GM21528 (cell line): Measurements from ENCODE around the gene NISCH.

ENCODE experiments used
- ATAC-seq: cut with Tn5 transposase; IDR thresholded peaks from one replicate; pipeline ENCODE4 v1.9.1; 2021; ENCODE audit warnings: mild to moderate bottlenecking, moderate library complexity; ENCODE audit not compliant: unreplicated experiment, low FRiP score

Gene NISCH

DNA sequence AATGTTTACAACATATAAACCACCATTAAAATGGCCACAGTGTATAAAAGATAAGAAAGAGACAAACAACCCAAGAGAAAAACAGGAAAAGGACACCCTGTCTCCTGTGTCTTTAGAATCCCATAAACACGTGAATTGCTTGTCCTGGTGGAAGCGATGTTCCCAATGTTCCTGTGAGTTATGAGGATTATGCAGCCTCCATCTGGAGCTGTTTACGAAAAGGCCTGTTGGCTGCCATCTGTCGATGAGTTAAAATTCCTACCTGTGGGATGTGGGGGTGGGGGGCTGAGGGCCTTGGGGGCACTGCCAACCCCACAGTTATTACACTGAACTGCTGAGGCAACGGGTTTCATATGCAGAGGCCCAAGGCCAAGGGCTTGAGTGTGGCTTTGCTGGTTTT, 13.6 kb downstream of the NISCH start:
- no peak for ATAC-seq

DNA sequence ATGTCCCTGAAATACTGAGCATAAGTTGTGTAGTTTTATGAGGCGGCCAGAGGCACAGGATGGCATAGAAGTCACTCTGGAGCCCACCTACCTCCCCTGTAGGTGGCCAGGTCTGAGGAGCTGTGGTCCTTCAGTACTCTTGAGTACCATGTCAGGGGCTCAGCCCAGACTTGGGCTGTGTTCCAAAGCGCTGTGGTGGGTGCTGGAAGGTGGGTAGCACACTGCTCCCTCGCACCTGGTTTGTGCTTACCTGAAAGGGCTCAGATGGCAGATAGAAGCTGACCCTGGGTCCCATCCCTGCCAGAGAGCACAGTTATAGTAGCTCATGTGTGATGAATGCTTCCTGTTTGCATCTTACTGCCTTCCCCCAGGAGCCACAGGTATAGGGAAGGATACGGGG, 15.5 kb downstream of the NISCH start:
- ATAC-seq, result no peak

DNA sequence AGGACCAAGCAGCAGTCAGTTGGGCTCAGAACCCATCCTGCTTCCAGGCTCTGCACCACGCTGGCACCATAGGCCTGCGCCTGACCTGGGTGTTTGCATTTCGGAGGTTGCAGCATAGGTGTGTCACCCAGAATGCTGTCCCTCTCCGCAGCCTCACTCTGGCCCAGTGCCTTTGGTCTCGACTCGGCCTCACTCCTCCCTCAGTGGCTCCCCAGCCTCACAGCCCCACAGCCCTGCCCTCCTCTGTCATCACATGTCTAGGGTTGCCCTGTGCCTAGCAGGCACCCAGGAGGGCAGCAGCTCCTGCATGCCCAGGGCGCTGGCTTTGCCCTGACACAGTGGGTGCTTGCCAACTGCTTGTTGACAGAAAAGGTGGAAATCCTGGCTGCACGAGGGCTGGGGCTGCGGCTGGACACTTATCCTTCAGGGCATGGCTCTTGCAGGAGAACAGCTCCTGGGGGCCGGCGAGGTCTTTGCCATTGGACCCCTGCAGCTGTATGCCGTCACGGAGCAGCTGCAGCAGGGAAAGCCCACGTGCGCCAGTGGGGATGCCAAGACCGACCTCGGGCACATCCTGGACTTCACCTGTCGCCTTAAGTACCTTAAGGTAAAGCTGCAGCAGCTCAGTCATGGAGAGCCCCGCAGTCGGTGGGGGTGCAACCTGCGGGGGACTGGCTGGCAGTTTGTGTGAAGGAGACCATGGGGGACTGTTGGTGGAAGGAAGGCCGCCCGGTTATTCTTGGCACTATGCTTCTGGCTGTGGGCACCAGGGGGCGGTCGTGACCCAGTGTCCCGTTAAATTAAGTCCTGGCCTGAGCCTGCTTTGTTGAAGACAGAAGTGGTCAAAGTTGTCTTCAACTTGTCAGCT, 16.2 kb downstream of the NISCH start:
- ATAC-seq, result no peak

DNA sequence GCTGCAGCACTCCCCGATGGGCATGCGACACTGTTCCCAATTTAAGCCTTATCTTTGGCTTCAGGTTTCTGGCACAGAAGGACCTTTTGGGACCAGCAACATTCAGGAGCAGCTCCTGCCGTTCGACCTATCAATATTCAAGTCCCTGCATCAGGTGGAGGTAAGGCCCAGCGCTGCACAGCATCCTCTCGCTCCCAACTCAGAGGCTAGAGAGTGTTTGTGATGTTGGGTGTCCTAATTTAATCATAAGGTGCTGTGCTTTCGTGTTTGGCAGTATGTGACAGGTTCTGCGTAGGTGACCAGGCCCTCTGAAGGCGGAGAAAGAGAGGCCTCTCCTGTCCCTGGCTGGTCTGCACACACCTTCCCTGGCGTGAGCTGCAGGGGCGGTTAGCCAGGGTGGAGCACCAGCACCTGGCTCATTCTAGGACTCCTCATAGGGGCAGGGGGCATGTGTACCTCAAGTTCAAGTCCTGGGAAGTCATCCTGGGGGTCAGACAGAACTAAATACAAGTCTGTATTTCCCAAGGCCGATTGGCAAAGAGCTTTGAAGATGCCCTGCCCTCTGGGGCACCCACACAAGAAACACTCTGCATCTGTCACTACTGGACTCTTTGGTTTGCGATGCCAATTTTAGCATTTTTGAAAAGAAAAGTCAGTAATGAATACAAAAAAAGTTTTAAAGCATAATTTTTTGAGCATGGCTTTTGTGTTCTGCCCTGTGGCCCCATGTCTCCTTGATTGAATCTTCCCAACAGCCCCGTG, 17.0 kb downstream of the NISCH start:
- ATAC-seq, result no peak

DNA sequence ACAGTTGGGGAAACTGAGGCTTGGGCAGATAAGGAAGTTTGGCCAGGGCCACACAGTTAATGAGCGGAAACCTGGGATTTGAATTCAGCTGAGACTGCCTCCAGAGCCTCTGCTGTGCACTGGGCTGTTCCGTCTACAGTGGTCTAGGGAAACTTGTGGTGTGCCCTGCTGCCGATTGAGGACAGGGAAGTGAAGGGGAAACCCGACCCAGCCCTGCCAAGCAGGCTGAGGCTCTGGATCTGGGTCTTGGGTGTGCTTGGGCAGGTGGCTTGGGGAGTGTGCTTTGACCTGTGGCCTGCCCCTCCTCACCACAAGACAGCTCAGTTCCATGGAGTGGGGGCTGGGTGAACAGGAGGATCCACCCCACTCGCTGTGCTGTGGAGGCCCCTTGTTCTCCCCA, 17.6 kb downstream of the NISCH start:
- no peak for ATAC-seq

DNA sequence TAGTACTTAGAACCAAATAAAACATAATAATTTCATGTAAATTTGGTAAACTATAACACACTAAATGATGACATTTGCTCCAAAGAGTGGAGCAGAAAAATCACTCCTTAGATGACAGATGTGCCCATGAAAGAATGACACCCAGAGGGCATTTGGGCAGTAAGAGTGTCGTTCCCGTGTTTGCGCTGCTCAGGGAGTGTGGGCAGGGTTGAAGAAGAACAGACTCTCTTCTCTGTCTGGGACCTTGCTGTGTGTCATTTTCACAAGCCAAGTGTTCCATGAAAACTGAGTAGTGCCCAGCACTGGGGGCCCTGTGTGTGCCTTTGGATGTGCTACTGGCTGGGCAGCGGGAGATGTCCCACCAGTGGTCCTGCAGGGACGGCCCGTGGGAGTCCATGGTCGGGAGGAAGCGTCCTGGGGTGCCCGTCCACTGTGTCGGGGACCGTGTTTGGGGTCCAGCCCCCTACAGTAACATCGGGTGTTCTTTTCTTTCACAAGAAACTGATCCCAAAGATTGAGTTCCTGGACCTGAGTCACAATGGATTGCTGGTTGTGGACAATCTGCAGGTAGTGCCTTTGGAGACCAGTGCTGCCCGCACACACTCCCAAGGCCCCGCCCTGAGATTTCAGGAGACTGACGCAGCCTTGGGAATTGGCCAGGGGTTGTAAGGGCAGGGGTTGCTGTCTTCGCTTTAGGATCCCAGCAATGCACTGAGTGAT, 21.8 kb downstream of the NISCH start:
- ATAC-seq, result no peak

DNA sequence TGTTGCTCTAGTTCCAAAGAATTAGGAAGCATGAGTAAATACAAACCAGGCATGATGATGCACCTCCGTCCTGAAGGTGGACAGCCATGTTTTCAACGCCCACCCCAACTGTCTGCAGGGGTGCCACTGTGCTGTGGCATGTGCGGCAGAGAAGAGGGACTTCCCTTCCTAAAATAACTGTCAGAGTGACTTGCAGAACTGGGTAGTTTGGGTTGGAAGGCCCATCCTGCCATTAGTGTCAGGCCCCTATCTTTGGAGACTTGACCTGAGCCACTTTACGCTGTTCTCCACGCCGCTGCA, 22.3 kb downstream of the NISCH start:
- no peak for ATAC-seq

DNA sequence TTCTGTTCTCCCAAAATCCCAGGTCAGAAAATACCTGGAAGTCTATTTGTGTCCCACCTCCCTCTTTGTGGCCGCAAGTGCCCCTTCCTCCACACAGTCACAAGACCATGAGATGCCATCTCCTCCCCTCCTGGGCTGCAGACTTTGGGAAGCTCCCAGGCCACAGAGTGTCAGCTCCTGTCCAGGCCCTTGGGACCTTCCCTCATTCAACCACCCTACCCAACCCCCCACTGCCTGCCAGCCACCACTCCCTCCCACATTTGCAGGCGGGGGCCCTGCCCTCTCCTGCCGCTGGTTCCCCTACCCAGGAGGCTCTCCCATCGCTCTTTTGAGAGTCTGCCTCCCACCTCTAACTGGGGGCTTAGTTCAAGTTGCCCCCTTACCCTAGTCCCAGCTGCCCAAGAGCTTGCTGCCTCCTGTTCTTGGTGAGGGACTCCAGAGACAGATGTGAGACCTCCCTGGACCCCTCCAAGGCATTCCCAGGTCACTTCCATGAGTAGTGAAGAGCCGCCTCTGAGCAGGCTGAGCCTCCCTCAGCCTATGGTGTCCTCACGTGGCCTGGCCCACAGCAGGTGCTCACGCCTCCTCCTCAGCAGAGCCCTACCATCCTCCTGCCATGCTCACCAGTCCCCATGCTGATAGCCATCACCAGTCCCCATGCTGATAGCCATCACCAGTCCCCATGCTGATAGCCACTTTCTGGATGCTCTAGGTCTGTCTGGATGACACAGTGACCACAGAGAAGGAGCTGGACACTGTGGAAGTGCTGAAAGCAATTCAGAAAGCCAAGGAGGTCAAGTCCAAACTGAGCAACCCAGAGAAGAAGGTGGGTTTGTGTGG, 23.9 kb downstream of the NISCH start:
- no peak for ATAC-seq

DNA sequence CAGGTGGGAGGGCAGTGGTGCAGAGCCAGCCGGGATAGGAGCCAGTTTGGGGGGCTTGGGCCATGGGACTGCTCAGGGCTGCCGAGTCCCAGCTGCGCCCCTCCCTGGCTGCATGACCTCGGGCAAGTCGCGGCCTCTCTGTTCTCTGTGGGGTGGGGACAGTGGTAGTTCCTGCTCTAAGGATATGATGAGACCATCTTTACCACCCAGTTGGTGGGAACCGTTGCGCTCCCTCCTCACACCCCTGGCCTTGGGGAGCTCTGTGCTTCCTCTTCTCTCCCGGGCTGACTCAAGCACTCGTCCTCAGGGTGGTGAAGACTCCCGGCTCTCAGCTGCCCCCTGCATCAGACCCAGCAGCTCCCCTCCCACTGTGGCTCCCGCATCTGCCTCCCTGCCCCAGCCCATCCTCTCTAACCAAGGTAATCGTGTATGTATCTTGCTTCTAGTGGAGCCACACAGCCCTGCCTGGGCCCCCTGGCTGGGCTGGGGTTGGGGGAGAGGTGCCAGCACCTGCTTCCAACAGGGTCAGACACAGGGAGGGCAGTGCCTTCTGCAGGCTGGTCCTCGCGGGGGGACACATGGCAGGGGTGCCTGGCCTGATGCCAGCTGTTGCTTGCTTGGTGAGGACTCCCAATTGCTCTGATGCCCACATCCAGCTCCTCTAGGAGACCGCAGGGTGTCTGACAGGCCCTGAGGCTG, 24.6 kb downstream of the NISCH start:
- ATAC-seq, result no peak

DNA sequence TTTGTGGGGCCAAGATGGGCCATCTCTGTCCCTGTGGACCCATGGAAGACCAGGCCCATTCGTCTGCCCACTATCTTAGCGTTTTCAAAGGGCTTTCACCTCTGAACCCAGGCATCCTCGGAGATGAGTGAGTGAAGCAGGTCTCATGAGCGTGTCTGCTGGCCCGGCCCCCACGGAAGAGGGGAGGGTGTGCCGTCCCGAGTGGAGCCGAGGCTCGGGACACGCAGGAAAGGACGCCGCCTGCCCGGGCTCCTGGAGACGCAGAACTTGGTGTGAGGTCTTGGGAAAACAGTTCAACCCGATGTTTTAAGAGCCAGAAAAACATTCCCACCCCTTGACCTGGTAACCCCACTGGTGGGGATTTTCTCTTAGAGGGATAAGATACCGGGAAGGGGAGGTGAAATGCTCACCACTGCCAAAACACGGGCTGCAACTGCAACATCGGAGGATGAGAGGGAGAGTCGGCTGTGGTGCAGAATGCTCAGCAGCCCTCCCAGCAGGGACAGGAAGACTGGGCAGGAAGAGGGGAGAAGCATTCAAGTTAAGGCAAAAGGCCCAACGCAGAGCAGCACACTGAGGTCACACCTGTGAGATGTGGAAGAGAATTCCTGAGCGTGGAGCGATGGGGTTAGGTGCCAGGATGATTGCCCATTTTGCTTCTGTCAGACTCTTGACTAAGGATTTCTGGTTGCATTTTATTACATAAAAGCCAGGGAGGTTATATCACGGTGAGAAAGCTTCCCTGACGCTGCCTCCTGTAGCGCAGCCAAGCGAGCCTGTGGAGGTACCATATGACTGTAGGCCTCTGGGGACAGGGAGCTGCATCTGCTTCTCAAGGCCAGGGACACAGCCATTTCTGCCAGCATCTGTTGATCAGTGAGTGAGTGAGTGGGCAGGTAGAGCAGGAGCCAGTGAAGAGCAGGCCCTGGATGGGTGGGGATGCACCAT, 25.6 kb downstream of the NISCH start:
- ATAC-seq, result no peak

DNA sequence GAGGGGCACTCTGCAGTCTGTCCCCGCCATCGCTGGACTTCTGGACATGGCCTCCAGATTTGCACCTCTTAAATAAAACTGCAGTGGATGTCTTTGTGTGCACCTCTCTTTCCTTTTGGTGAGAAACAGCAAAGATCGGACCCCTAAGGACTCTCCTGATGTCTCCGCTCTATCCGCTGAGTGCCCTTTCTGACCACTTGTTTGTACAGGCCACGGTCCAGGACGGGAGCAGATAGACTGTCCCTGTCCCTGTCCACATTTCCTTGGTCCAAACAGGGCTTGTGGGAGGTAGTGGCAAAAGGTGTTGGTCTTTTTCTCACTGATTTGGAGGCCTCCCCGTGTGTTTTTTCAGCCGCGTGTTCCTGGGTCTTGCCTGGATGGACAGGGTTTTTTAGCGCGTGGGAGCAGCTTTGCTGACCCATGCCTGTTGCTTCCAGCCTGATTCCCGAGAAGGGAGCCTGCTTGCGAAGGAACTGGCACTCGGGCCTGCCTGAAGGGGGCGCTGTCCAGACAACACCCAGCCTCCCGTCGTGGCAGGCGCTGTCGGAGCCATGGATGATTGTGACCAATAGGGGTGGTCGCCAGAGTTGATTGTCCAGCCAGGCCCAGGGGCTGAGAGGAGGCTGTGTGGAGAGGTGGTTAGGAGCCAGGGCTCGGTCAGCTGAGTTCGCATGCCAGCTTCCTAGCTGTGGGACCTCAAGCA, 26.6 kb downstream of the NISCH start:
- ATAC-seq, result no peak

DNA sequence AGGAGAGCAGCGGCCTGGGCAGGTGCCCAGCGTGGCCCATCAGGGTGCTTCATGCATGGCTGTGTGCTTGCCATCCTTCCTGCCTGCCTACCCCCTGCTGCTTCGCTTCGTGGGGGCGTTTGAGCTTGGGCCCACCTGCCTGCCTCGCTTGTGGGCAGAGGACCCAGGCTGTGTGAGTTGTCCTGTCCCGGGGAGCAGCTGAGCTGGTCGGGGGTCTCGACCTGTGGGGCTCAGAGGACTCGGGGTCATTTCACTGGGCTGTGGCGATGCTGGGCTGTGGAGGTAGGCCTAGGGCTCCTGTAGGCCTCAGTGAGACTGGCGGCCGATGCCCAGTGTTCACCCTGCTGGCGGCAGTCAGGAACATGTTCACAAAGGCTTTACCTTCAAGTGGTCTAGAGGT, 27.7 kb downstream of the NISCH start:
- ATAC-seq, result no peak

DNA sequence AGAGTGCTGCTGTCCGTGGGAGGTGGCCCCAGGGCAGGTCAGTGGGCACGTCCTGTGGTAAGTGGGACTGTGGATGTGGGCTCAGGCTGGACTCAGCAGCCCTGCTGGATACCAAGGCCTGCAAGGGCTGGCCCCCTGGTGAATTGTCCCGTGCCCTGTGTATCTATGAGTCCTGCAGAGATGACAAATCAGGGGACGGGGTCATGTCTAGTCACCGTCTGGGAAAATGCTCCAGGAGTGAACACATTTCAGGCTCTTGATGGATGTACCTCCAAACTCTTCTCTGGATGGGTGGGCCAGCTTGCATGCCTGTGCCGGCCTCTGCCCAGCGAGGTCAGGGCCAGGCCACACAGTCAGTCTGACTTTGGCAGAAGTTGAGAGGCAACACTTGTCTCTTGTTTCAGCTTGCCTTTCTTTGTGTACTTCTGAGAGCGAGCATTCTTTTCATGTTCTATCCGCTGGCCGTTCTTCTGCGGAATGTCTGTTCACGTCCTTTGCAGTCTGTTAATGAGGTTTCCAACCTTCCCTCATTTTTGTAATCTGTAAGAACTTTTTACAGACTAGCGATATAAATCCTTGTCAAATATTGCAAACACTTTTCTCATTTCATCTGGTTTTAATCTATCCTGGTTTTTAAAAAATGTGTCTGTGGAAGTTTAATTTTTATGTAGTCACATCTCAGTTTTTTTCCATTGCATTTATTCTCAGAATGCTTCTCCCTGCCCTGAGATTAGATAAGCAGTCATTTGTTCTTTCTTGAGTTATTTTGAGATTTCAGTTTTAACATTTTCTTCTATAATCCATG, 28.4 kb downstream of the NISCH start:
- no peak for ATAC-seq

DNA sequence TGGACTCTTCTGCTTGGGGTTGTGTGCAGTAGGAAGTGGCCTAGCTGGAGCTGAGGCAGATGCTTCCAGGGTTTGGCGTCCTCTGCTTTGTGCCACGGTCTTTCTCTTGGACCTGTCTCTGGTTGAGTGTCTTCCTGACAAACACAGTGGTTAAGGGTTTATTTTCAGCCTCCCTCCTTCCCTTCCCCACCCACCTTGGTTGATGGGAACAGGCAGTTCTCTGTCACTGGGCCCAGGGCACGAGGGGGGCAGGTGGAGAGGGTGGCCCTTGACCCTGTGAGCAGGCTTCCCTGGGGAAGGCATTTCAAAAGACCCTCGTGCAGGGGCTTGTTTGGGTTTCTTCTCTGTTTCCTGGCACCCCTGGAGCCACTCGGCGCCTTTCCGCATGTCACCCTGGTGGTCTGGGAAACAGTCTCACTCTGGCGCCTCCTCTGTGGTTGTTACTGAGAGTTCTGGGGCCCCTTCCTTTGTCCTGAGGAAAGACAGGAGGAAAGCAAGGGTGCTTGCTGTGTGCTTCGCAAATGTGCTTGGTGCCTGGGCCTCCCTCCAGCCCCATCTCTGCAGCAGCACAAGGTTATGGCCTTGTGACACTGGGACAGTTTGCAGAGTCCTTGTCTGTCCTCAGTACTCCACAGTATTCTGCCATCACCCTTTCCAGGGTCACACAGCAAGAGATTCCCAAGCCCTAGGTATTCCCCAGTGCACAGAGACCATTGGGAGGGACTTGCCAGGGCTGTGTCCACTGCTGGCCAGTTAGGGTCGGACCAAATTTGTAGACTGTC, 29.5 kb downstream of the NISCH start:
- ATAC-seq, result no peak

DNA sequence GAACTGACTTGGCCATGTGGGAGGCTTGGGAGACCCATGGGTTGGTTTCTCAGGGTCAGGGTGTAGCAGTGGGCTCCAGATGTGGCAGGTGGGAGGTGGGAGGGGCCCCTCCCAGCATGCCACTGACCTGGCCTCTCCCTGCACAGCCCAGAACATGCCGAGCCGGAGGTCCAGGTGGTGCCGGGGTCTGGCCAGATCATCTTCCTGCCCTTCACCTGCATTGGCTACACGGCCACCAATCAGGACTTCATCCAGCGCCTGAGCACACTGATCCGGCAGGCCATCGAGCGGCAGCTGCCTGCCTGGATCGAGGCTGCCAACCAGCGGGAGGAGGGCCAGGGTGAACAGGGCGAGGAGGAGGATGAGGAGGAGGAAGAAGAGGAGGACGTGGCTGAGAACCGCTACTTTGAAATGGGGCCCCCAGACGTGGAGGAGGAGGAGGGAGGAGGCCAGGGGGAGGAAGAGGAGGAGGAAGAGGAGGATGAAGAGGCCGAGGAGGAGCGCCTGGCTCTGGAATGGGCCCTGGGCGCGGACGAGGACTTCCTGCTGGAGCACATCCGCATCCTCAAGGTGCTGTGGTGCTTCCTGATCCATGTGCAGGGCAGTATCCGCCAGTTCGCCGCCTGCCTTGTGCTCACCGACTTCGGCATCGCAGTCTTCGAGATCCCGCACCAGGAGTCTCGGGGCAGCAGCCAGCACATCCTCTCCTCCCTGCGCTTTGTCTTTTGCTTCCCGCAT, 31.8 kb downstream of the NISCH start:
- ATAC-seq, result no peak
